GM18517 (cell line): Measurements from ENCODE around the gene CHRNA10.

Experiments
- ATAC-seq: cut with Tn5 transposase; IDR thresholded peaks from one replicate; pipeline ENCODE4 v1.9.1; 2021; ENCODE audit warnings: mild to moderate bottlenecking, moderate library complexity; ENCODE audit not compliant: unreplicated experiment

The CHRNA10 gene

DNA sequence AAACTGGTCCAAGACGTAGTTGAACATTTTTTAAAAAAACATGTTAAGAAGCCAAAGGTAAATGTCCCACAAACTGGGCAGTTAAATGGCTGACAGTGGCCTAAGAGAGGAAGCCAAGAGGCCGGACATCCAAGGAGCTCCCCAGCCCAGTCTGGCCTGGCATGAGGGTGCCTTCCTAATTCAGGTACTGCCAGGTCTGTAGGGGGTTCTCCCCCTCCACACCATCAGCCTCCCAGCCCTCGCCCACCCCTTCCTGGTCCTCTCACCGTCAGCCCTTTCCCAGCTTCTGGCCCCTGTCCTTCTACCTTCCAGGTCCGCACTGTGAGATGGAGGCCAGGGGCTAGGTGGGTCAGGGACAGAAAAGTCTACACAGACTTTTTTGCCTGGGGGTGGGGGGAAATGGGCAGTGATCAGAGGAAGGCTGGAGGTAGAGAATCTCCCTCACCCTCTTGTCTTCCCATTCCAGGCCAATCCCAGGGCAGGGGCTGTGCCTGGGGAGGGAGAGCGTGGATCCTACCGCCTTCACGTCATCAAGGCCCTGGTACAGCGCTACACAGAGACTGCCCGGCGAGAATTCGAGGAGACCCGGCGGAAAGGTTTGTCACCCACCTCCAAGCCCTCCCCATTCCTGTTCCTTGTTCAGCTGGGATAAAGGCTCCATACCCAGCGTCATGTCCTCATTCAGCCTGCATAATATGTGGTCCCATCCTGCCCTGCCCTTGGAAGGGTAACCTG is 35.4 kb downstream of the CHRNA10 start:
- ATAC-seq, result no peak

DNA sequence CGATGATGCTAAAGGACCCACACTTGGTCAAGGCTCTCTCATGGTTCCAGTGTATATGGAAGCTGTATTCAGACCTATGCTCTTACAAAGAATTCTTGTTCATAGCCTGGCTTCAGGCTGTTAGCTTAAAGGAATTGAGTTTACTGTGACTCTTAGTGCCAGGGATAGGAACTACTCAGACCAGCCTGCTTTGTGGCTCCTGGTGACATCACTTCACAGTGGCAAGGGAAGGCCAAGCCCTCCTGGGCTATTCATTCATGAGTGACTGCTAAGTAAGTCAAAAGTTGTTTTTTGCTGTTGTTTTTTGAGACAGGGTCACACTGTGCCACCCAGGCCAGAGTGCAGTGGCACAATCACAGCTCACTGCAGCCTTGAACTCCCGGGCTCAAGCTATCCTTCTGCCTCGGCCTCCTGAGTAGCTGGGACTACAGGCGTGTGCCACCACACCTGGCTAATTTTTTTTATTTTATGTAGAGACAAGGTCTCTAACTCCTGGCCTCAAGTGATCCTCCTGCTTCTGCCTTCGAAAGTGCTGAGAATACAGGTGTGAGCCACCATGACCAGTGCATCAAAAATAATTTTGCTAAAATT is 39.0 kb downstream of the CHRNA10 start:
- ATAC-seq, result no peak

DNA sequence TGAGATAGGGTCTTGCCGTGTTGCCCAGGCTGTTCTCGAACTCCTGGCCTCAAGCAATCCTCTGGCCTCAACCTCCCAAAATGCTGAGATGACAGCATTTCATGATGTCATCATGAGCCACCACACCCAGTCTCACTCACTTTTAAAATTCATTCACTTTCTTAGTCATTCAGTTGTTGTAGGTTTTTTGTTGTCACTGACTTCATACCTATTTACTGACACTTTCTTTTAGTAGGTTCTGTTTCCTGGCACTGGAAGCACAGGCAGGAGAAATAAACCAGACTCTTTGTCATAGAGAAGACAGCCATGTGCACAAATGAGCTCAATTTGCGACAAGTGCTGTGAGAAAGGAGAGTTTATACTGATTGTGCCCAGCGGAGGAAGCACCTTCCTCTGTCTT is 39.9 kb downstream of the CHRNA10 start:
- no peak for ATAC-seq

DNA sequence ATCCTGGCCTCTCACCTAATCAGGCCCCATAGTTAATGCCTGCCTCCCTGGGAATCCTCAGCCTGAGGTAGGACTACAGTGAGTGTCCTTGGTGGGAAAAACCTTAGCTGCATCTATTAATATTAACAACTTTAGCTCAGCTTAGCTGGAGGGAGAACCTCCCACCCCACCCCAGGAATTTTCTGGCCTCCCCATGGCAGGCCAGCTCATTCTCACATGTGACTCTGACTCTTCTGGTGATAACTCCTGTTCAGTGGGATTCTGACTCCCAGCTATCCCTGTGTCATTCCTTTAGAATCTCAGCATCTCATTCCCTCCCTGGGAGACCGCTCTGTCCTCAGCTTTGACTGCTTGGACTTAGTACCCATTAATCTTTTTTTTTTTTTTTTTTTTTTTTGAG is 43.9 kb downstream of the CHRNA10 start:
- ATAC-seq, result no peak

DNA sequence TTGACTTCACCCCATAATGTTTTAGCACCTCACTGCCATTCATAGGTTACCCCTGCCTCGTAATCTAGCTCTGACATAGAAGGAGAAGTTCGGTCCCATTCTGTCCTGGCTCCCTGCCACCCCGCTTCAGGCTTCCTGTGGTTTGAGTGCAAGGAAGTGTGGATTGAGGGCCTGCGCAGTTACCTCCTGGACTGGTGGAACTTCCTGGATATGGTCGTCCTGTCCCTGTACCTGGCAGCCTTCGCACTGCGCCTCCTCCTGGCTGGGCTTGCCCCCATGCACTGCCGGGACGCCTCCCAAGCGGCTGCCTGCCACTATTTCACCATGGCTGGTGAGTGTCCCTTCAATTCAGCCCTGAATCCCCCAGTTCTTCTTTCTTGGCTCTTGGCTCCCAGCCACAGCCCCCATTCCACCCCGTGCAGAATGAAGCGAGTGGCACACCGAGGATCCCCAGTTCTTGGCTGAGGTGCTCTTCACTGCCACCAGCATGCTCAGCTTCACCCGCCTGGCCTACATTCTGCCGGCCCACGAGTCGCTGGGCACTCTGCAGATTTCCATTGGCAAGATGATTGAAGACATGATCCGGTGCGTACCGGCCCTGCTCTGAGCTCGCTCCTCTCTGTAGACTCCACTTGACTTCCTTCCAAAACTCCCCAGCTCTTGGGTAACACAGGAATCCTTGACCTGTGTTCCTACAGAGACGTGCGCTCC is 44.8 kb downstream of the CHRNA10 start:
- no peak for ATAC-seq

DNA sequence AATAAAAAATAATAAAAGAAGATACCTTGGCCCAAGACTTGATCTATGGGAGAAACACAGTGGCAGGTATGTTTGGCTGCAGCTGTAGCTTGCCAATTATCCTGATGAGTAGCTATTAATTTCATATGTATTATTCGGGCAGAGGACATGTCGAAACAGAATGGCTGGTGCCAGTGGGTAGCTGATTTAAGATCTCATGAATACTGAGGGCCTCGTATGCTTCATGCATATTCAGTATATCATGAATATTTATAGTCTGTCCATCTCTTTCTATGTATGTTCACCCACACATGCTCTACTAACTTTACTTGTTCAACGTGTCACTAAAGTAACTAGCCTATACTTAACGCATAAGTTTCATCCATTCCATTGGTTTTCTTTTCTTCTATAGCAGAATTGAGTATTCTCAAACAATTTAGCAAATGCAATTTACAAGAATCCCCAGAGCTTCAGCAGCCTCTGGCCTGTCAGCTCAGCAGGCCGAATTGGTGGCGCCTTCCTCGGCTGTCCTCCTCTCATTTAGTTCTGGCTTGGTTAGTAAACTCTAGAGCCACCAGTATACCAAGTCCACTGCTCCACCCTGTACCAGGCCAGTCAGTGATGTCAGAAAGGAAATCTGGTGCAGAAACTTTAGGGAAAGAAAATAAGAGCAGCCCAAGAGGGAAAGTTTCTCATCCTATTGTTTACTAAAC is 47.3 kb downstream of the CHRNA10 start:
- no peak for ATAC-seq

DNA sequence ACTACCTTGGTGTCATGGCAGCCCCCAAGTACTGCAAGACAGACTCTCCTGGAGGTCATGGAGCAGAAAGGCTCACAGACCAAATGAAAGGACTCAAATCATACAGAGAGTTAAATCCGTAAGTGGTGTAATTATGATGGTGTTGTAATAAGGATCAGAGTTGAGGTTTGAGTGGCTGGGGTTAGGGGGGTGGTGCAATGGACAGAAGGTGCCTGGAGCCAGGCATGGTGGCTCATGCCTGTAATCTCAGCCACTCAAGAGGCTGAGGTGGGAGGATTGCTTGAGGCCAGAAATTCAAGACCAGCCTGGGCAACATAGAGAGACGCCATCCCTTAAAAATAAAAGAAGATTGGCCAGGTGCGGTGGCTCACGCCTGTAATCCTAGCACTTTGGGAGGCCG is 48.1 kb downstream of the CHRNA10 start:
- ATAC-seq, result no peak

DNA sequence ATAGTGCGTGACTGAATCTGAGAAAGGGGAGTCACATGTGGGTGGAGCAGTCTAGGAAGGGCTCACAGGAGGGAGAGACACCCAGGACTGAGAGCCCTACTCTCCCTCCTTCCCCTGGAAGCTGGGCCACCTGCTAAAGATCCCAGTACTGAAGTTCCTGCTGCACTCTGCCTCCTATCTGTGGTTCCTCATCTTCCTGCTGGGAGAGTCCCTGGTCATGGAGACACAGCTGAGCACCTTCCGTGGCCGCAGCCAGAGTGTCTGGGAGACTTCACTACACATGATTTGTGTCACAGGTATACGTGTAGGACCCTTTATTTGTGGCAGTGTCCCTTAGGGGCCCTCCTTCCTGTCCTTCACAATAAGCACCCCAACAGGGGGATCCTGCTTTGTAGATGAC is 48.7 kb downstream of the CHRNA10 start:
- ATAC-seq, result no peak

DNA sequence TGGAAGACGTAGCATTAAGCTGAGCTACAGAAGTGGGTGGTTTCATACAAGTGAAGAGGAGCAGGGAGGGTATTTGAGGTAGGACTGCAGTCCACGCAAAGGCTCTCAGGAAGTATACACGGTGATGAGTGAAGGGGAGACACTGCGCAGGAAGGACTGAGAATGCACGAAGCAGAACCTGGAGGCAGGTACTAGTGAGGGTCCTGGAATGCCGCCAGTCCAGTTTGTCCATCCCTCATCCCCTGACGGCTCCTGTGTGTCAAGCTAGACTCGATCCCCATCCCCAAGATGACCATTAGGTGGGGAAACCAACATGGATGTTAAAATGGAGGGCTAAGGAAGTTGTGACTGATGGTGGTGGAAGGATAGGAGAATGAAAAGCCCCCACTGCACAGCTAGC is 53.2 kb downstream of the CHRNA10 start:
- no peak for ATAC-seq

DNA sequence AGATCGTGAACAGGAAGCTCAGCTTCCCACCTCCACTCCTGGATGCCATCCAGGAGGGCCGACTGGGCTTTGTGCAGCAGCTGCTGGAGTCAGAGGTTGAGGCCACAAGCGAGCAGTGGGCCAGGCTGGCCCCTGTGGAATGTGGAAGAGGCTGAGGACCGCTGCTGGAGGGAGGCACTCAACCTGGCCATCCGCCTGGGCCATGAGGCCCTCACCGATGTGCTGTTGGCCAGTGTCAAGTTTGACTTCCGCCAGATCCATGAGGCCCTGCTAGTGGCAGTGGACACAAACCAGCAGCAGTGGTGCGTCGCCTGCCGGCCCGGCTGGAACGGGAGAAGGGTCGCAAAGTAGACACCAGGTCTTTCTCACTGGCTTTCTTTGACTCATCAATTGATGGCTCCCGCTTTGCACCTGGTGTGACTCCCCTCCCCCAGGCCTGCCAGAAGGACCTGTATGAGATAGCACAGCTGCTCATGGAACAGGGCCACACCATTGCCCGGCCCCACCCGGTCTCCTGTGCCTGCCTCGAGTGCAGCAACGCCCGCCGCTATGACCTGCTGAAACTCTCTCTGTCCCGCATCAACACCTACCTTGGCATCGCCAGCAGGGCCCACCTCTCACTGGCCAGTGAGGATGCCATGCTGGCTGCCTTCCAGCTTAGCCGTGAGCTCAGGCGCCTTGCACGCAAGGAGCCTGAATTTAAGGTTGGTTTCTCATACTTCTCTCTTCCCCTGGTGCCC is 54.3 kb downstream of the CHRNA10 start:
- ATAC-seq, result no peak

DNA sequence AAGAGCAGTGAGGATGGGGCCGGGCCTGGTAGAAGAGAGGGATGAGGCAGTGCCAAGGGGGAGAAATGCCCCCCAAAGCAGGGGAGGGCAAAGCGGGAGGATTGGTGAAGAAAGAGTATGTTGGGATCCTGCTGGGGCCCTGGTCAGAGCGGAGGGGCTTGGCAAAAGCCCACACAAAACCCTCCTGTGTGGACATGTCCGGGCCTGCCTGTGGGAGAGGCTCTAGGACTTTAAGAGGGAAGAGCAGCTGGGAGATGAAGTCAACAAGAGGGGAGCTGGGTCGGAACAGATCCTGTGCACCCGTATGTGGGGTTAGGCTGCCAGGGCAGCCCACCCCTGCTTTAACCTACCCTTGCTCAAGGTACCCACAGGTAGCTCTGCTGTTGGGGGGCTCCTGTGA is 55.2 kb downstream of the CHRNA10 start:
- ATAC-seq, result no peak
